Mesenchymal stem cell (in vitro differentiated cells and primary cell): ENCODE results near the gene AHCYL2.

Experiments used
- DNase-seq: peaks from one replicate; pipeline ENCODE4 v3.0.0-alpha.2; 2013
- H2AFZ ChIP-seq: one replicate; pipeline ENCODE4 v1.6.1; 2013; ENCODE audit warnings: low read depth, mild to moderate bottlenecking, control low read depth, inconsistent platforms, low read length, moderate library complexity
- H2AK5ac ChIP-seq: 2 replicates; pipeline ENCODE4 v1.6.1; 2013; ENCODE audit warnings: low read length, moderate library complexity, mild to moderate bottlenecking, inconsistent platforms; ENCODE audit not compliant: severe bottlenecking
- H2BK120ac ChIP-seq: one replicate; pipeline ENCODE4 v1.6.1; 2013; ENCODE audit warnings: low read depth, mild to moderate bottlenecking, inconsistent platforms, low read length, moderate library complexity
- H2BK12ac ChIP-seq, 2 experiments: one replicate each; pipeline ENCODE4 v1.6.1; 2013; ENCODE audit warnings: inconsistent platforms in 2 of 2, low read length in 2 of 2, mild to moderate bottlenecking in 2 of 2, moderate library complexity in 2 of 2, control low read depth in 1 of 2
- H2BK15ac ChIP-seq: one replicate; pipeline ENCODE4 v1.6.1; 2013; ENCODE audit warnings: mild to moderate bottlenecking, low read depth, inconsistent platforms; ENCODE audit not compliant: poor library complexity, severe bottlenecking
- H2BK5ac ChIP-seq: 2 replicates; pipeline ENCODE4 v1.6.1; 2013; ENCODE audit warnings: low read depth, mild to moderate bottlenecking, low read length, control low read depth, inconsistent platforms; ENCODE audit not compliant: poor library complexity, severe bottlenecking
- H3K14ac ChIP-seq, 2 experiments: one replicate each; pipeline ENCODE4 v1.6.1; 2013; ENCODE audit warnings: inconsistent platforms in 2 of 2, low read length in 2 of 2, control low read depth in 1 of 2, mild to moderate bottlenecking in 1 of 2, moderate library complexity in 1 of 2
- H3K18ac ChIP-seq, 2 experiments: one replicate each; pipeline ENCODE4 v1.6.1; 2013; ENCODE audit warnings: inconsistent platforms in 2 of 2, low read length in 2 of 2, control low read depth in 1 of 2, low read depth in 1 of 2, mild to moderate bottlenecking in 1 of 2
- H3K23ac ChIP-seq, 2 experiments: one replicate each; pipeline ENCODE4 v1.6.1; 2013; ENCODE audit warnings: inconsistent platforms in 2 of 2, low read length in 2 of 2, mild to moderate bottlenecking in 2 of 2, moderate library complexity in 2 of 2, control low read depth in 1 of 2
- H3K27ac ChIP-seq: 2 replicates; pipeline ENCODE4 v1.5.1; 2013; ENCODE audit warnings: mild to moderate bottlenecking, moderate library complexity, low read length, control low read depth, inconsistent platforms; ENCODE audit not compliant: poor library complexity, severe bottlenecking
- H3K27me3 ChIP-seq, 2 experiments: 2 replicates each; pipeline versions ENCODE4 v1.6.1 to v1.7.0; 2013; ENCODE audit warnings: low read length in 2 of 2, mild to moderate bottlenecking in 2 of 2, moderate library complexity in 2 of 2, control low read depth in 1 of 2, inconsistent platforms in 1 of 2; ENCODE audit not compliant: control insufficient read depth in 1 of 2, insufficient read depth in 1 of 2
- H3K36me3 ChIP-seq, 2 experiments: 2 replicates each; pipeline versions ENCODE4 v1.6.1 to v1.7.0; 2013; ENCODE audit warnings: low read length in 2 of 2, control low read depth in 1 of 2, inconsistent platforms in 1 of 2, low read depth in 1 of 2, mild to moderate bottlenecking in 1 of 2; ENCODE audit not compliant: insufficient read depth in 2 of 2, control insufficient read depth in 1 of 2
- H3K4ac ChIP-seq, 2 experiments: one replicate each; pipeline ENCODE4 v1.6.1; 2013; ENCODE audit warnings: inconsistent platforms in 2 of 2, low read length in 2 of 2, mild to moderate bottlenecking in 2 of 2, moderate library complexity in 2 of 2, control low read depth in 1 of 2, low read depth in 1 of 2
- H3K4me1 ChIP-seq: 2 replicates; pipeline ENCODE4 v1.6.1; 2013; ENCODE audit warnings: low read depth, low read length, control low read depth; ENCODE audit not compliant: control insufficient read depth, insufficient read depth
- H3K4me2 ChIP-seq: 2 replicates; pipeline ENCODE4 v1.6.1; 2013; ENCODE audit warnings: low read length, mild to moderate bottlenecking, inconsistent platforms; ENCODE audit not compliant: poor library complexity, severe bottlenecking
- H3K4me3 ChIP-seq, 2 experiments: 2 replicates each; pipeline versions ENCODE4 v1.5.1 to v1.7.0; 2013; ENCODE audit warnings: low read length in 2 of 2, mild to moderate bottlenecking in 2 of 2, control low read depth in 1 of 2, low read depth in 1 of 2; ENCODE audit not compliant: insufficient read depth in 1 of 2
- H3K79me1 ChIP-seq: replicated peaks from 2 replicates; pipeline ENCODE4 v1.6.1; 2013; ENCODE audit warnings: mild to moderate bottlenecking, control low read depth, low read length, inconsistent platforms; ENCODE audit not compliant: poor library complexity, severe bottlenecking
- H3K9ac ChIP-seq: 2 replicates; pipeline ENCODE4 v1.7.0; 2013; ENCODE audit warnings: mild to moderate bottlenecking, low read length, moderate library complexity
- H3K9me3 ChIP-seq: 2 replicates; pipeline ENCODE4 v1.7.0; 2013; ENCODE audit warnings: mild to moderate bottlenecking, low read length; ENCODE audit not compliant: control insufficient read depth
- H4K8ac ChIP-seq: one replicate; pipeline ENCODE4 v1.6.1; 2013; ENCODE audit warnings: inconsistent platforms, mild to moderate bottlenecking, low read length, moderate library complexity
- H4K91ac ChIP-seq: one replicate; pipeline ENCODE4 v1.6.1; 2013; ENCODE audit warnings: mild to moderate bottlenecking, low read length, inconsistent platforms
- WGBS: methylation state at CpG from one replicate; pipeline ENCODE4 v1.1.7; 2013; ENCODE audit warnings: mixed read lengths; 5-methylcytosine and 5-hydroxymethylcytosine counted together

Gene AHCYL2

GRCh38 chr7:129434675-129435318 is 210.0 kb downstream of the AHCYL2 start:
- no peak overlapping the region for H3K27ac ChIP-seq
- WGBS = under 1% methylated on average over 27 of the region's 44 CpGs

GRCh38 chr7:129435414-129435829 is 210.6 kb downstream of the AHCYL2 start:
- Histone ChIP-seq H3K23ac (no peak overlapping the region), H4K8ac (no peak overlapping the region), H3K14ac (no peak overlapping the region), H2AK5ac (no peak overlapping the region), H3K9ac (peak overlapping the region; percentile 87), H2BK15ac (no peak overlapping the region), H3K27me3 (peaks cover 8 to 21% of the 10 kb centered on the region in 2 experiments), H4K91ac (no peak overlapping the region), H2BK12ac (no peak overlapping the region), H3K4me2 (peak overlapping the region; percentile 20), H2AFZ (no peak overlapping the region), H3K79me1 (peaks cover 3% of the 10 kb centered on the region), H2BK5ac (no peak overlapping the region), H3K27ac (no peak overlapping the region), H3K4me3 (peak overlapping the region in 1 of 2 experiments; percentile 89), H3K36me3 (no peaks in the 10 kb centered on the region), H3K18ac (no peak overlapping the region), H3K9me3 (no peaks in the 10 kb centered on the region), H2BK120ac (no peak overlapping the region), H3K4ac (no peak overlapping the region), H3K4me1 (peaks cover 7% of the 10 kb centered on the region)
- WGBS = no CpG with 5 or more reads among the region's 2 CpGs
- no peak for DNase-seq

More at GRCh38 chr7:129434675-129435318, 210.0 kb downstream of the AHCYL2 start:
- H3K36me3 ChIP-seq = no peaks in the 10 kb centered on the region
- peaks cover 8 to 21% of the 10 kb centered on the region in 2 experiments for H3K27me3 ChIP-seq
- no peak overlapping the region for H3K23ac ChIP-seq
- no peak overlapping the region for H3K14ac ChIP-seq
- no peak overlapping the region for H4K8ac ChIP-seq
- H2BK120ac ChIP-seq = no peak overlapping the region
- peak overlapping the region; percentile 86 for H3K4me2 ChIP-seq
- peak; percentile 32 for DNase-seq
- peak overlapping the region in 1 of 2 experiments; percentile 39 for H3K18ac ChIP-seq
- H3K4me3 ChIP-seq = peak overlapping the region; percentile 89 to 91
- H2BK12ac ChIP-seq = no peak overlapping the region
- H3K4ac ChIP-seq = no peak overlapping the region
- no peak overlapping the region for H2BK5ac ChIP-seq
- H2AK5ac ChIP-seq = no peak overlapping the region
- no peaks in the 10 kb centered on the region for H3K9me3 ChIP-seq
- no peak overlapping the region for H2BK15ac ChIP-seq
- H3K9ac ChIP-seq = peak overlapping the region; percentile 87
- peak overlapping the region; percentile 67 for H2AFZ ChIP-seq
- peaks cover 3% of the 10 kb centered on the region for H3K79me1 ChIP-seq
- peaks cover 7% of the 10 kb centered on the region for H3K4me1 ChIP-seq
- H4K91ac ChIP-seq = no peak overlapping the region

GRCh38 chr7:129436335-129436923 is 211.6 kb downstream of the AHCYL2 start:
- H3K79me1 ChIP-seq = peaks cover 3% of the 10 kb centered on the region
- no peak overlapping the region for H2AK5ac ChIP-seq
- peaks cover 7% of the 10 kb centered on the region for H3K4me1 ChIP-seq
- H4K8ac ChIP-seq = no peak overlapping the region
- H3K27ac ChIP-seq = no peak overlapping the region
- no peaks in the 10 kb centered on the region for H3K36me3 ChIP-seq
- H2BK120ac ChIP-seq = no peak overlapping the region
- no peak overlapping the region for H3K9ac ChIP-seq
- no peak overlapping the region for H3K18ac ChIP-seq
- H2BK12ac ChIP-seq = no peak overlapping the region
- no peak overlapping the region for H3K4me3 ChIP-seq
- no peak overlapping the region for H2AFZ ChIP-seq
- no peak overlapping the region for H2BK5ac ChIP-seq
- no peak overlapping the region for H2BK15ac ChIP-seq
- no peak for DNase-seq
- H3K27me3 ChIP-seq = peaks cover 8 to 21% of the 10 kb centered on the region in 2 experiments
- no peak overlapping the region for H3K23ac ChIP-seq
- H4K91ac ChIP-seq = no peak overlapping the region
- H3K9me3 ChIP-seq = no peaks in the 10 kb centered on the region
- no peak overlapping the region for H3K14ac ChIP-seq
- 96% methylated on average over 4 of the region's 5 CpGs for WGBS
- H3K4ac ChIP-seq = no peak overlapping the region
- no peak overlapping the region for H3K4me2 ChIP-seq

GRCh38 chr7:129437190-129437589 is 212.4 kb downstream of the AHCYL2 start:
- H3K4me3 ChIP-seq = no peak overlapping the region
- H3K9me3 ChIP-seq = no peaks in the 10 kb centered on the region
- H3K27me3 ChIP-seq = peaks cover 8 to 21% of the 10 kb centered on the region in 2 experiments
- peaks cover 3% of the 10 kb centered on the region for H3K79me1 ChIP-seq
- no peak overlapping the region for H4K8ac ChIP-seq
- peaks cover 7% of the 10 kb centered on the region for H3K4me1 ChIP-seq
- H2AK5ac ChIP-seq = no peak overlapping the region
- H3K4ac ChIP-seq = no peak overlapping the region
- WGBS = 100% methylated on average over 4 of the region's 5 CpGs
- no peak overlapping the region for H3K4me2 ChIP-seq
- H4K91ac ChIP-seq = no peak overlapping the region
- no peak overlapping the region for H2BK12ac ChIP-seq
- H3K36me3 ChIP-seq = no peaks in the 10 kb centered on the region
- H3K9ac ChIP-seq = no peak overlapping the region
- H2BK15ac ChIP-seq = no peak overlapping the region
- no peak overlapping the region for H2AFZ ChIP-seq
- no peak for DNase-seq
- H2BK5ac ChIP-seq = no peak overlapping the region
- H3K27ac ChIP-seq = no peak overlapping the region
- H3K23ac ChIP-seq = no peak overlapping the region
- H2BK120ac ChIP-seq = no peak overlapping the region
- H3K14ac ChIP-seq = no peak overlapping the region
- H3K18ac ChIP-seq = no peak overlapping the region
